H4 (cell line): Measurements from ENCODE around the gene NPS. TPM values are rescaled to one million over a fixed set of nuclear protein-coding genes. Genes with fewer than 3 reads are reported as not detected.

Experiments
- DNase-seq: peaks from one replicate; pipeline ENCODE4 v3.0.0-alpha.2; 2015; ENCODE audit warnings: low spot score
- total RNA-seq: library from RNA; depleted of rRNA; stranded (reverse); fragments of >200 nt; shearing (Covaris generic); gene quantifications from 2 replicates; pipeline ENCODE4 v1.2.3, GENCODE V29; 2014

Gene NPS
- total RNA-seq, 1 experiment from 2014 or later: not detected

- no peak for DNase-seq
Observed at GRCh38 chr10:127556916-127557315, 7.8 kb downstream of the NPS start.

DNA sequence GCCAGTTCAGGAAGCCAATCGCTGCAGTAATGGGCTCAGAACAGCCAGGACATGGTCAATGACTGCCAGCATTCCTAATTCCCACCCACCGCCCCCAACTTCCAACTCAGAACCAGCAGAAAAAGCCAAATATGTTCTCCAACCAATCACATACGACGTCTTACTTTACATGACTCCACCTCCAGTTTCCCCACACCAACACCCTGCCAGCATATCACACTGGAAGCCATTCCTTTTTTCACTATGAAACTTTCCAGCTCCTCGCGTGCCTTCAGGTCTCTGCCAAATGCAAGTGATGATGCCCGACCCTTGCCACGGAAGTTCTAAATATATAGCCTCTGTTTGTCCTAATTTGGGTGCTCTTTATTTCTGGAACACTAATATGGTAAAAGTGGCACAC is 12.5 kb downstream of the NPS start:
- DNase-seq: no peak

- peak; percentile 19 for DNase-seq
Observed at GRCh38 chr10:127563718-127564553, 14.8 kb downstream of the NPS start.

- DNase-seq: no peak
Observed at GRCh38 chr10:127564644-127565043, 15.5 kb downstream of the NPS start.

GRCh38 chr10:127565583-127565982 is 16.5 kb downstream of the NPS start:
- DNase-seq: no peak

- DNase-seq: no peak
Observed at GRCh38 chr10:127569210-127569609, 20.1 kb downstream of the NPS start.

DNA sequence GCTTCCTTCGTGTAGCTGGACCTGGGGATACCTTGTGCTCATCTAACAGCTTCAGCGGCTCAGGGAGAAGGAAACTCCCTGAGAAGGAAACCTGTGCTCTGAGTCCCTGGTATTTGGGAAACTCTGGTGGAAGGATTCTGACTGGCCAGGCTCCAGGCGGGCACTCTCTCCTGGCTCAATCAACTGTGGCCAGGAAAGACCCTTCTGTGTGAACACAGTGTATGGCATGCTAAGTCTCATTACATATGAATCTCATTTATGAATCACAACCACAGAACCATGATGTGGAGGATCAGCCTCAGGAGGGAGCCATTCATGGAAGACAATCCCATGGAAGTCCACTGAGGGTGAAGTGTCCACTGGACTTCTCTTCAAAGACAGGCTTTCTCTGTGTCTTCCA is 20.9 kb downstream of the NPS start:
- DNase-seq: no peak

- DNase-seq: no peak
Observed at GRCh38 chr10:127571386-127571785, 22.3 kb downstream of the NPS start.

- DNase-seq: no peak
Observed at GRCh38 chr10:127576051-127576450, 26.9 kb downstream of the NPS start.

- no peak for DNase-seq
Observed at GRCh38 chr10:127576740-127577161, 27.6 kb downstream of the NPS start.

DNA sequence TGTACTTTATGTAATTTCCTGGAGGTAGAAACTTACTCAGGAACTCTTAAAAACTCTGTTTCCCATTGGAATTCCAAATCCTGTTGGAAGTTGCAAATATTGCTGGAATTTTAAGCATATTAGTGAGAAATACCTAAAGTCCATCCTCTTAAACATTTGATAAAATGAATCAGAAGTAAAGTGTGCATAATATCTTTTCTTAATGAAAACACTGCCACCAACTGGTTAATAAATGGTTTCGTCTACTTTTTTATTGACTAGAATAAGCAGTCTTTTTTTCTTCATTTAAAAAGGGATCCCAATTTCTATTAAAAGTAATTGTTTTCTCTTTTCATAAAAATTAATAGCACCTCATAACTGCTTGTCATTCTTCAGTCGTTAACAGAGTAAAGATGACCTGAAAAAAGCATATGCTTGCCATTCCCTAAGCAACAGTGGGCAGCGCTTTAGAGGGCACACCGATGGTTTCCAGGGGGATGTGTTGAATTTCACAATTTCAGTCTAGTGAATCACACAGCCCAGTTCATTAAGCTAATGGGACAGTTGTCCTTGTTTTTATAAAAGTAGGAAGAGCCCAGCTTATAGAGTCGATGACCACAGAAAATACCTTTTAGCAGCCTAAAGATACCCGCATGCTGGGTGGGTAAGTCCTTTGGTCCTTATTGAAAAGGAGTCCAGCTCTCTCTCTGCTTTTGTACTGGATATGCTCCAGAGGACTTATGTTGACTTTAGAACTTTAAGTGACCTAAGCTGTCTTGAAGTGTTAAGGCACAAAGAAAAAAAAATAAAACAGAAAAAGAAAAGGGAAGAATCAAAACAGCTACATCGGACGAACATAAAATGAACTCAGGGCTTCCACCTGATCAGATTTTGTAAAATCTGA is 28.5 kb downstream of the NPS start:
- DNase-seq: peak; percentile 24

GRCh38 chr10:127578259-127578960 is 29.3 kb downstream of the NPS start:
- no peak for DNase-seq

GRCh38 chr10:127578961-127579305 is 29.8 kb downstream of the NPS start:
- DNase-seq: no peak

DNA sequence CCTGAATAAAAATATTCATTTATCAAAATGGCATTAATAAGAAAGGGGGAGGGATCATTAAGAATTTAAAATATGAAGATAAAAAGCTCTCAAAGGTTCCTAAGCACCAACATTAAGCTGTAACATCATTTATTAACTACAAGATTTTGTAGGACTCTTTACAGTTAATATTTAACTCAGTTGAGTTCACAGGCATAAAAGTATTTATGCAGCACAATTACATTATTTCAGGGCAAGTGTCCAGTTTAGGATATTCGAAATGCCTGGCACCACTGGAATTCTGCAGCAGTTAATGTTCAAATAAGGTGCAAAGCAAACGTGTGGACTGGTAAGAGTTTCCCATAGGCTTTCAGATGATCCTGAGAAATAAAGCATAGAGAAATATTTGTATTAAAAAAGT is 30.5 kb downstream of the NPS start:
- DNase-seq: no peak

GRCh38 chr10:127580822-127581221 is 31.7 kb downstream of the NPS start:
- DNase-seq: no peak

DNA sequence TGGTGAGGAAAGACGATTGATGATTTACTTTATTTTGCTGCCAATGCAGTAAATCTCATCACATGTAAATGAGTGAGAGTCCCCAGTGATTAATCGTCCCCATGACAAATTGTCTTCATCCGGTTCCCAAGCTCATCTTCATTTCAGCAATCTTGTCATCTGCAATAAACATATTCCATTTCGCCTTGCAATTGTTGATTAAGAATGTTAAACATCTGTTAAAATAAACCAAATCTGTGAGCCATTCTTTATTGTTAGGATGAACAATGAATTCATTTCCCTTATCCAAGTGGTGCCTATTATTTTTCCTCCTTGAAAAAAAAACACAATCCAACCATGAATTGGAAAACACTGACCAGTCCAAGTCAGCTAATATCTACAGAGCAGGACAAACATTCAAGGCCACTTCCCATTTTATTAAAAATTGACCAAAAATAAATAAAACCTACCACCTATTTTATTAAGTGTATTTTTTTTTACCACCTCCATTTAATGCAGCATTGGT is 36.5 kb downstream of the NPS start:
- no peak for DNase-seq

GRCh38 chr10:127587668-127588365 is 38.7 kb downstream of the NPS start:
- DNase-seq: no peak

DNA sequence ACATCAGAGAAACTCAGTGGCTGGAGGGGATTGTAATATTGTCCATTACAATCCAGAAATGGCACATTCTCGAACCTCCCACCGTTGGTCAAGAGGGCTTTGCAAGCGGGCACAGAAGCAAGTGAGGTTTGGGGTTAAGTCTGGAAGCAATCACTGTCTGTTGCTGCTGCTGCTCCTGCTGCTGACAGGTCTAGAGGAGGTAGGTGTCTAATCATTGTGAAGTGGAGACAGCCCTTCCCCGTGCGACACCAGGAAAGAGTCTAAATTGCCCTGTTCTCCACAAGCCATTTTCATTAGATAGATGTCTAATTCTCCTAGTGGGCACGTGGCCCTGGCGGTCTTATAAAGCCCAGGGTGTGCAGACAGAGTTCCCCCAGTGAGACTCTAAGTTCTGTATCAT is 43.5 kb downstream of the NPS start:
- DNase-seq: no peak

GRCh38 chr10:127600479-127600878 is 51.4 kb downstream of the NPS start:
- no peak for DNase-seq
